Motor neuron (in vitro differentiated cells): Measurements from ENCODE around the gene TYW3. TPM values are rescaled to one million over a fixed set of nuclear protein-coding genes. Genes with fewer than 3 reads are reported as not detected.

Experiments used
- ATAC-seq, 8 experiments: fragments of 200-7000 bp; cut with Tn5 transposase; replicated peaks in 6 of 8; 2 replicates each; pipeline ENCODE4 v1.8.0; 2021; ENCODE audit warnings: mild to moderate bottlenecking in 8 of 8, moderate library complexity in 8 of 8
- H3K27ac ChIP-seq, 2 donors: fragments of 250-450 bp; sonication (Bioruptor Pico); 2 replicates each; pipeline ENCODE4 v1.9.0; 2021; ENCODE audit warnings: antibody characterized with exemption in 2 of 2, mild to moderate bottlenecking in 2 of 2, moderate library complexity in 1 of 2
- H3K4me1 ChIP-seq, 2 donors: fragments of 250-450 bp; sonication (Bioruptor Pico); replicated peaks in 1 of 2; 2 replicates each; pipeline ENCODE4 v1.6.1; 2021; ENCODE audit warnings: antibody characterized with exemption in 2 of 2, mild to moderate bottlenecking in 2 of 2, moderate library complexity in 1 of 2
- H3K4me3 ChIP-seq, 5 donors: fragments of 250-450 bp; sonication (Bioruptor Pico); 2 replicates each; pipeline ENCODE4 v1.9.0; 2021; ENCODE audit warnings: antibody characterized with exemption in 5 of 5, mild to moderate bottlenecking in 5 of 5, moderate library complexity in 4 of 5
- WGBS, 10 experiments: fragments of 450-650 bp; shearing (Covaris generic); methylation state at CpG; one replicate each; pipeline ENCODE4 v1.0.0; 2022; 5-methylcytosine and 5-hydroxymethylcytosine counted together
- in situ Hi-C, 9 experiments: fragments of 400-800 bp; cut with MboI; loops; one replicate each; pipeline ENCODE4 v1.15.0; 2021; ENCODE audit warnings: low sequenced_read_pairs in 9 of 9, low pct_unique_long_range_greater_than_20kb in 2 of 9; ENCODE audit not compliant: unreplicated experiment in 9 of 9
- total RNA-seq, 8 experiments: library from RNA; unstranded; fragments of 300-600 nt; gene quantifications; 2 replicates each; pipeline versions ENCODE4 v1.2.3 to v1.2.4, GENCODE V29; 2022

The TYW3 gene
- 10 to 100 TPM in 7 of 8 experiments, 1 to 10 TPM in 1; 9.9 to 27.2 (median 17.2) TPM for total RNA-seq

GRCh38 chr1:74732960-74733603 is at the start of gene TYW3, which contains the start of gene CRYZ:
Gene TYW3, plus strand, starts transcription at chr1:74733152. Its CDS starts 93 bp downstream, at chr1:74733245.
Gene CRYZ, minus strand, starts transcription at chr1:74733050. Its CDS starts 8,229 bp downstream, at chr1:74724821.
- 0 to 14% (median 2%) methylated on average over 1 to 30 of the region's 30 CpGs; no CpG with 5 or more reads in 1 of the 10 experiments for WGBS, 10 experiments
- H3K4me3 ChIP-seq = peak within 1 kb of the TSS; percentile 58 to 75 (median 65)
- in situ Hi-C loops = no loop called here
- H3K27ac ChIP-seq = peak within 1 kb of the TSS; percentile 84 to 89
- H3K4me1 ChIP-seq = peaks cover 13 to 23% of the 10 kb centered on the region in 2 donors
- ATAC-seq = peak; percentile 76 to 93 (median 82)

GRCh38 chr1:74683656-74684055 is 49.3 kb upstream of the TYW3 start:
- Histone ChIP-seq H3K27ac (no peak overlapping the region), H3K4me1 (peaks cover 12 to 28% of the 10 kb centered on the region in 2 donors), H3K4me3 (no peak overlapping the region)
- in situ Hi-C loops = loop anchor here in 3 of 9 experiments (25.0 kb wide), 2 partner anchors 171 to 696 kb away; partner anchors contain the start of gene LRRC53 (in 2 of the 3)
- no peak for ATAC-seq

- no peak overlapping the region for H3K27ac ChIP-seq
- ATAC-seq = peak in 1 of 8 experiments; percentile 49
- WGBS, 10 experiments = 5 to 100% (median 90%) methylated on average over 1 to 2 of the region's 2 CpGs; no CpG with 5 or more reads in 2 of the 10 experiments
- in situ Hi-C loops = loop anchor here in 3 of 9 experiments (25.0 kb wide), 2 partner anchors 172 to 697 kb away; partner anchors contain the start of gene LRRC53 (in 2 of the 3)
- H3K4me1 ChIP-seq = peaks cover 12 to 30% of the 10 kb centered on the region in 2 donors
- no peak overlapping the region for H3K4me3 ChIP-seq
Measured at GRCh38 chr1:74684301-74684700, 48.7 kb upstream of the TYW3 start.

- in situ Hi-C loops = loop anchor here in 3 of 9 experiments (25.0 kb wide), 2 partner anchors 175 to 700 kb away; partner anchors contain the start of gene LRRC53 (in 2 of the 3)
- WGBS, 10 experiments = 27 to 62% (median 47%) methylated on average over 2 to 4 of the region's 4 CpGs; no CpG with 5 or more reads in 2 of the 10 experiments
- Histone ChIP-seq H3K4me1 (peaks cover 6 to 28% of the 10 kb centered on the region in 2 donors), H3K4me3 (no peak overlapping the region), H3K27ac (no peak overlapping the region)
- peak in 5 of 8 experiments; percentile 46 to 93 (median 66) for ATAC-seq
Measured at GRCh38 chr1:74686928-74687327, 46.0 kb upstream of the TYW3 start.

- ATAC-seq = peak; percentile 38 to 71 (median 60)
- 15 to 47% (median 27%) methylated on average over 2 to 5 of the region's 5 CpGs for WGBS, 10 experiments
- Histone ChIP-seq H3K4me1 (peaks cover 6 to 24% of the 10 kb centered on the region in 2 donors), H3K4me3 (no peak overlapping the region), H3K27ac (no peak overlapping the region)
- in situ Hi-C loops = loop anchor here in 3 of 9 experiments (25.0 kb wide), 2 partner anchors 177 to 702 kb away; partner anchors contain the start of gene LRRC53 (in 2 of the 3)
Measured at GRCh38 chr1:74689621-74690363, 43.2 kb upstream of the TYW3 start.

- H3K27ac ChIP-seq = no peak overlapping the region
- whole genome bisulfite sequencing, 10 experiments = 0 to 33% (median 18%) methylated on average over 1 to 2 of the region's 2 CpGs
- peaks cover 6 to 24% of the 10 kb centered on the region in 2 donors for H3K4me1 ChIP-seq
- in situ Hi-C loops = loop anchor here in 3 of 9 experiments (25.0 kb wide), 2 partner anchors 178 to 703 kb away; partner anchors contain the start of gene LRRC53 (in 2 of the 3)
- no peak for ATAC-seq
- H3K4me3 ChIP-seq = no peak overlapping the region
Measured at GRCh38 chr1:74690364-74690696, 42.6 kb upstream of the TYW3 start.

GRCh38 chr1:74690909-74691308 is 42.0 kb upstream of the TYW3 start:
- Histone ChIP-seq H3K27ac (no peak overlapping the region), H3K4me1 (peaks cover 6 to 24% of the 10 kb centered on the region in 2 donors), H3K4me3 (no peak overlapping the region)
- WGBS, 10 experiments = 84 to 100% (median 94%) methylated on average over 1 to 4 of the region's 4 CpGs; no CpG with 5 or more reads in 2 of the 10 experiments
- in situ Hi-C loops = loop anchor here in 3 of 9 experiments (25.0 kb wide), 2 partner anchors 179 to 704 kb away; partner anchors contain the start of gene LRRC53 (in 2 of the 3)
- ATAC-seq = no peak

- WGBS, 10 experiments = 58 to 100% (median 74%) methylated on average over 1 to 2 of the region's 2 CpGs; no CpG with 5 or more reads in 3 of the 10 experiments
- Histone ChIP-seq H3K4me1 (peaks cover 3 to 12% of the 10 kb centered on the region in 2 donors), H3K4me3 (no peak overlapping the region), H3K27ac (no peak overlapping the region)
- in situ Hi-C loops = loop anchor here in 3 of 9 experiments (25.0 kb wide), 2 partner anchors 181 to 706 kb away; partner anchors contain the start of gene LRRC53 (in 2 of the 3)
- no peak for ATAC-seq
Measured at GRCh38 chr1:74693473-74693872, 39.5 kb upstream of the TYW3 start.

- H3K4me1 ChIP-seq = no peaks in the 10 kb centered on the region
- in situ Hi-C loops = loop anchor here in 3 of 9 experiments (25.0 kb wide), 2 partner anchors 186 to 711 kb away; partner anchors contain the start of gene LRRC53 (in 2 of the 3)
- H3K4me3 ChIP-seq = no peak overlapping the region
- 56 to 100% (median 77%) methylated on average over 1 to 2 of the region's 2 CpGs; no CpG with 5 or more reads in 1 of the 10 experiments for WGBS, 10 experiments
- H3K27ac ChIP-seq = no peak overlapping the region
- ATAC-seq = no peak
Measured at GRCh38 chr1:74697832-74698231, 35.1 kb upstream of the TYW3 start.

GRCh38 chr1:74699331-74699730 is 33.6 kb upstream of the TYW3 start:
- no peak for ATAC-seq
- no peak overlapping the region for H3K4me3 ChIP-seq
- in situ Hi-C loops = loop anchor here in 3 of 9 experiments (25.0 kb wide), 2 partner anchors 187 to 712 kb away; partner anchors contain the start of gene LRRC53 (in 2 of the 3)
- H3K4me1 ChIP-seq = no peaks in the 10 kb centered on the region
- H3K27ac ChIP-seq = no peak overlapping the region

- H3K27ac ChIP-seq = no peak overlapping the region
- no peaks in the 10 kb centered on the region for H3K4me1 ChIP-seq
- ATAC-seq = no peak
- H3K4me3 ChIP-seq = no peak overlapping the region
- WGBS, 10 experiments = 69 to 100% (median 100%) methylated on average over 3 to 6 of the region's 6 CpGs
- in situ Hi-C loops = no loop called here
Measured at GRCh38 chr1:74703386-74704182, 29.4 kb upstream of the TYW3 start.

GRCh38 chr1:74712881-74713280 is 20.1 kb upstream of the TYW3 start:
- 0 to 70% (median 47%) methylated on average over 1 of the region's 1 CpG; no CpG with 5 or more reads in 2 of the 10 experiments for WGBS, 10 experiments
- Histone ChIP-seq H3K4me3 (no peak overlapping the region), H3K27ac (no peak overlapping the region), H3K4me1 (peaks cover 9 to 18% of the 10 kb centered on the region in 2 donors)
- ATAC-seq = peak in 2 of 8 experiments; percentile 18 to 73
- in situ Hi-C loops = no loop called here
